ENCODE measurements around the gene GIT2.
A peak's percentile ranks its signal among the peaks of the same experiment; 100 is the strongest.
"Not testable (repeated sequence)": the region's sequence is repeated elsewhere in the genome, so short reads cannot be mapped to it uniquely, and the experiment has no call there.

Gene GIT2

DNA sequence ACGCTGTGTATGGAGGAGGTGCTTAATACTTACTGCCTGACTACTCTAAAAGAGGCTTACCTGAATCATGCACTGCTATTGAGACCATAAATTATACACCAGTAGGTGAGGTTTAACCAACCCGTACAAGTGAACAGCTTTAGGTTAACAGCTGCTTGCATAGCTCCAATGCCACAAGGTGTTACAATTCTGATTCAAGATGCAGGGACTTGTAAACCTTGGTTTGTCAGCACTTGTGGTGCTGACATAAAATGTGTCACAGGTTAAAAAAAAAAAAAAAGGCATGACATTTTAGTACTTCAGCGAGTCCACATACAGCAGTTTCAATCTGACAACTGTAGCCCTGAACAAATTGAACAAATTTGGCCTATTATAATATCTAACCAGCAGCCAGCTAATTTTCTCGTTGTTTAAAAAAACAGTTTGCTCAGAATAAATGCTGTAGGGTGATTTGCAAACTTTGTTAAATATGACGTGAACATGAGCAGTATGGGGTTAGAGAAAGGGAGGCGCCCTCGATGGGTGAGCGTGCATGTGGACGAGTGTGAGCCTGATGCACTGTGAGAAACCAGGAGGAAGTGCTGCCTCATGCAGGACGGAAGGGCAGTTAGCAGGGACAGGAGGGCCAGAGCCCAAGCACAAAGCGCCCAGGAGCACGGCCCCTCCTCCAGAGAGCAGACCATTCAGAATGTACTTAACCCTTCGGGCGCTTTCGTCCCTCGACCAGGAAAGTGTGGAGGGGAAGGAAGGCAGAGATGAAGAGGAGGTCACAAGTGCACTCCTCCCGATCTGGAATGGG, 51.4 kb downstream of the GIT2 start:
- peak; percentile 67 for DNase-seq (ENCODE audit: low spot score)

DNA sequence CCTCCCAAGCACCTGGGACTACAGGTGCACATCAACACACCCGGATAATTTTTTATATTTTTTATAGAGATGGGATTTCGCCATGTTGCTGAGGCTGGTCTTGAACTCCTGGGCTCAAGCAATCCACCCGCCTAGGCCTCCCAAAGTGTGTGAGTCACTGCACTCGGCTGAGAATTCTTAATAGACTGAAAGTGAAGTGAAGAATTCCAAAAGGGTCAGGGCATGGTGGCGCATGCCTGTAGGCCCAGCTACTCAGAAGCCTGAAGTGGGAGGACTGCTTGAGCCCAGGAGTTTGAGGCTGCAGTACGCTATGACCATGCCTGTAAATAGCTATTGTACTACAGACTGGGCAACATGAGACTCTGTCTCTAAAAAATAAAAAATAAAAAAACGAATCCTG, 52.4 kb downstream of the GIT2 start:
- DNase-seq (ENCODE audit: low spot score) = no peak

DNA sequence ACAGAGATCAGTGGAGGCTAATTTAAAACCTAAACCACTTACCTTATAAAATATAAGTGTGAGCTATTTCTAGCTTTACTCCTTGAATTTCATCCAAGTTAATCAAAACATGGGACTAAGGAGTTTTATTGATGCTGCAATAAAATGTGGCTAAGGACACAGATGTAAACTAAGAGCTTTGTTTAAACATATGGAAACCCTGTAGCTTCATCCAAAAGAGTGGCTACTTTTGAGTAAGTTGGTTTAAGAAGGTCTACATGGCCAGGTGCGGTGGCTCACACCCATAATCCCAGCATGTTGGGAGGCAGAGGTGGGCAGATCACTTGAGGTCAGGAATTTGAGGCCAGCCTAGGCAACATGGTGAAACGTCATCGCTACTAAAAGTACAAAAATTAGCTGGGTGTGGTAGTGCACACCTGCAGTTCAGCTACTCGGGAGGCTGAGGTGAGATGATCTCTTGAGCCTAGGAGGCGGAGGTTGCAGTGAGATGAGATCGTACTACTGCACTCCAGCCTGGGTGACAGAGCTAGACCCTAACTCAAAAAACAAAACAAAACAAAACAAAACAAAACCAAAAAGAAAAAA, 55.7 kb downstream of the GIT2 start:
- no peak for DNase-seq (ENCODE audit: low spot score)

DNA sequence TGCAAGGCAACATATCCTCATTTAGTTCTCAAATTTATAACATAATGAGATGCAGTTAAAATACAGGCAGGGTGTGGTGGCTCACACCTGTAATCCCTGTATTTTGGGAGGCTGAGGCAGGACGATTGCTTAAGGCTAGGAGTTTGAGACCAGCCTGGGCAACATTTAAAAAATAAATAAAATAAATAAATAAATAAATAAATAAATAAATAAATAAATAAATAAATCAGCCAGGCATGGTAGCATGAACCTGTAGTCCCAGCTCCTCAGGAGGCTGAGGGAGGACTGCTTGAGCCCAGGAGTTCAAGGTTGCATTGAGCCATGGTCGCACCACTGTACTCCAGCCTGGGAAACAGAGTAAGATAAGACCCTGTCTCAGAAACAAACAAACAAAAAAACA, 56.7 kb downstream of the GIT2 start:
- DNase-seq (ENCODE audit: low spot score) = no peak

DNA sequence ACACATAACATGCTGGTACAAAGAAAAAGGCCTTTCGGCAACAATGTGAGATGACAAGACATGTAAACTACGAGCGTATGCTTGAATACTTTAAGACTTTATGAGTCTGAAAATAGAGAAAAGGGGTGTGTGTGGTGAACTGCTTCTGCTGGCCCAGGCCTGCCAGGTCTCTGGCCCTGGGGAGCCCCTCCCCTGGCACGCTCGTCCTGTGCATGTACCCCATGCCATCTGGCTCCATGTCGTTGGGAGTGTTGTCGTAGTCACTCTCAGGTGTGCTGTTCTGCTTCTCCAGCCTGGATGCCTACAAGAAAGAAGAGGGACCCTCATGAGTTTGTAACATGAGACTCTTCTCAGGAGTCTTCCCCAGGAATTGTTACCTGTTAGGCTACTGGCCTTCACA, 57.2 kb downstream of the GIT2 start:
- no peak for DNase-seq (ENCODE audit: low spot score)

DNA sequence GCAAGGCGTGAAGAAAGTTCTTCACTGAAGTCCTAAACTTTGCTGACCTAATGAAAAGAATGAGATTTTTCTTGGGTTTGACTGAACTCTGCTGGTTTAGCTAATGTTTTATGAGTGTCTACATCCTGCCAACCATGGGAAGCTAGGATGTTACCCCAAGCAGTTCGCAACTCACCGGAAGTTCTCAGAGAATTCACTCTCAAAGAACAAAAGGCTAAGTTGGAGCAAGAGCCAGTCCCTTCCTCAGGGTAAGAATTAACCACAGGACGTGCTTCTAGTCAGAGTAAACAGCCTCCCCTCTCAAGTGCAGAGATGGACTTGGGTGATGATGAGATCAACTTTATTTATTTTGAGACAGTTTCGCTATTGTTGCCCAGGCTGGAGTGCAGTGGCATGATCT, 58.8 kb downstream of the GIT2 start:
- no peak for DNase-seq (ENCODE audit: low spot score)

DNA sequence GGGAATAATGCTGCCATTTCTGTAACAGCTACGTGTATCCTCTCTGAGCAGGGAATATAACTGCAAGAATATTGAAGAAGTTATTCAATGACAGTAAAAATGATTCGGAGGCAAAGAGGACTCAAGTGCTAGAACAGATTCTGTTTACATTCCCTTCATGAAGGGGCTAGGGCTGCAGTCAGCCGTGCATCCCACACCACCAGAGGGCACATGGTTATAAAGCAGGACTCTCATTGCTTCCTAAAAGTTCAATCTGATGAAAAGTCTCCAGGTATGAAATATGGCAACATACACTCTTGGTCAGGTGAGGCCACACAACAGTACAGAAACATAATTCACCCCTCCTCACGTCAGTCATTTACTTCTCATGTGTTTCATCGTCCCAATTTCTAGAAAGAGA, 62.1 kb downstream of the GIT2 start:
- DNase-seq (ENCODE audit: low spot score) = no peak

DNA sequence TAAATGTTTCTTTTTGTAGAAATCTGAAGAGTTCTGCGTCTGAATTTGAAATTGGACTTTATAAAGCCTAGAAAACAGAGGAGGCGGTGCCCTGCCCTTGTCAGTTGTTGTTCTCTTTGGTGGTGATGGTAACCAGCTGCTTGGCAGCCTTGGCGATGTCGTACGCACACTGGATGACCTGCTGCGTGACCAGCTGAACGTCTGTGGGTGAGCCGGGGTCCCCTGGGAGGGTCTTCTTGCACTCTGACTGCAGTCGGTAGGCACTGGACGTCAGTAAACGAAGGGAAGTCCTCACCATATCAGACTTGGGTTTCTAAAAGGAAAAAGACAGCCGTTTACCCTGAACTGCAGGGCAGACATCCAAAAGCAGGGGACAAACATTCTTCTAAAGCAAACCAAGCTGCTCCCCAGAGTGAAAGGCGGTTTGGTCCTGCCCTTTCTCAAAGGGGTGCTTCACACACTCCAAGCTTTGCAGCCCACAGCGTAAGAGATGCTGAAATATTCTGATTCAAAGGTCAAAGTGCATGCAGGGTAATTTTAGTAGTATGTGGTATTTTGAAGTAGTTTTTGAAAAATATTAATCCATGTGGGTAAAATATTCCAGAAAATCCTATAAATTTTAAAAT, 63.2 kb downstream of the GIT2 start:
- DNase-seq (ENCODE audit: low spot score) = peak; percentile 29

DNA sequence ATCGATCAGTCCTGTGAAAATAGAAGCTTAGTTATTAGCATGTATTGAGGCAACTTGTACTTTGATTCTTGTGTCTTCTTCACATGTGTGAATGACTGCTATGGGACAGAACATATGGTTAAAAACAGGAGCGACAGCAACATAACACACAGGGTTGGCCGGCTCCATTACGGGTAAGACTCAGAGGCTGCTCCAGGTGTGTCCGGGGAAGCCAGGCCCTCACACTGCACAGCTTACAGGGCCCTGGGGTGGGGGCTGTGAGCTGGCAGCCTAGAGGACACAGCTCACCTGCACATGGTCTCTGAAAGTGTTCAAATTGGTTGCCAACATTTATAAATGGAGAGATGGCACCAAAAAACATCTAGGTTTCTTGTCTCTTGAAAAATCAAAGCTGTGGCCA, 65.0 kb downstream of the GIT2 start:
- DNase-seq (ENCODE audit: low spot score) = no peak

DNA sequence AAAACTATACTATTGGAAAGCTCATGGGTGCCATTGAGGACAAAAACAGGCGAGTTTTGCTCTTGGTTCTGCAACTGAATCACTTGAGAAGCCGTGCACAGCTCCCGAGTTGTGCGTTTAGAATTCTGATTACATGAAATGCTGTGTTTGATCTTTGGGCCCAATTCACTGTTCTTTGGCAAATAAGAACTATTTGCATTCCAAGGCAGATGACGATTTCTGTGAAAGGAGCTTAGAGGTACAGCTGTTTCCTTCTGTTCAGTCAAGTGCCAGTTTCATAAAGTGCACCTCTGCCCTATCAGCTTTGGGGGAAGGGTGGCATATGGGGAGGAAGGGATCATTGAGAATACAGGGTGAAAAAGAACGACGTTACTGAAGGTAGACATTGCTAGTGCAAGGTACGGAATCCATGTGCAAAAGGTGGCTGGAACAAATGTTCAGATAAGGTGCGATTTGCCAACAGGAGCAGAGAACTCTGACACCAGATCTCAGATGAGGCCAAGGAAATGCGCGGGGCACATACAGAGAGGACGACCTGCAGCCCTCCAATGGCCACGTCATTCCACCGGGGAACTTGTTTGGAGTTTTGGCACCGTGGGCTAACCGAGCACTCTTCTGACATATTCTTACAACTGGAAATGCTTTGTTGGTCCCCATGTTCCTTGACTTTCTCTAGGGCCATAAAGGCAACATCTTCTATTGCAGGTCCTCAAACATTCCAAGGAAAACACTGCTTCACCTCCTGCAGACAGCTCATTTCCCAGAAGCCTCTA, 66.0 kb downstream of the GIT2 start:
- DNase-seq (ENCODE audit: low spot score) = peak; percentile 27

DNA sequence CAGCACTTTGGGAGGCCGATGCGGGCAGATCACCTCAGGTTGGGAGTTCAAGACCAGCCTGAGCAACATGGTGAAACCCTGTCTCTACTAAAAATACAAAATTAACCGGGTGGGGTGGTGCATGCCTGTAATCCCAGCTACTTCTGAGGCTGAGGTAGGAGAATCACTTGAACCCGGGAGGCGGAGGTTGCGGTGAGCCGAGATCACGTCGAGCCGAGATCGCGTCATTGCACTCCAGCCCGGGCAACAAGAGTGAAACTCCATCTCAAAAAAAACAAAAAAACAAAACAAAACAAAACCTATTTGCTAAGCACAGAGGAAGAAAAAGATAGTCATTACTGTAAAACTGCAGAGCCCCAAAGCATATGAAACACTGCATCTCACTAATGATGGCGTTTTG, 66.8 kb downstream of the GIT2 start:
- not testable (repeated sequence) for DNase-seq (ENCODE audit: low spot score)

DNA sequence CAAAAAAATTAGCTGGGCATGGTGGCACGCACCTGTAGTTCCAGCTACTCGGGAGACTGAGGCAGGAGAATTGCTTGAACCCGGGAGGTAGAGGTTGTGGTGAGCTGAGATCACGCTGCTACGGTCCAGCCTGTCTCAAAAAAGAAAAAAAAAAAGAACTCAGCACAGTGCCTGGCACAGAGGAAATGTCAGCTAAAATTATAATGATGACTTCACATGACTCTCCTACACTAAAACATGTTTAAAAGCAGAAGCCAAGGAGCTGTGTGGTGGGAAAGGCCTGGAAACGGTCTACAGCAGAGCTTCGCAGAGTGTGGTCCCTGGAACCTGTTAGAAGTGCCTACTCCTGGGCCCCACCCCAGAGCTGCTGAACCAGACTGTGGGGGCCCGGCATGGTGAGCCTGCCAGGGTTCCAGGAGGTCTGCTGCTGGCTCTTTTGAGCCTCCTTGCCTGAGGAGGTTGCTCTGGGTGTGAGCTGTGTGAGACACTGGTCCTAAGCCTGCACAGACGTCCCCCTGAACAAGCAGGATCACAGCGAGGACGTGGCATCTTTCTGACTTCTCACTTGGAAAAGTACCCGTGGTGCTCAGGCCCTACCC, 68.0 kb downstream of the GIT2 start:
- DNase-seq (ENCODE audit: low spot score) = no peak

DNA sequence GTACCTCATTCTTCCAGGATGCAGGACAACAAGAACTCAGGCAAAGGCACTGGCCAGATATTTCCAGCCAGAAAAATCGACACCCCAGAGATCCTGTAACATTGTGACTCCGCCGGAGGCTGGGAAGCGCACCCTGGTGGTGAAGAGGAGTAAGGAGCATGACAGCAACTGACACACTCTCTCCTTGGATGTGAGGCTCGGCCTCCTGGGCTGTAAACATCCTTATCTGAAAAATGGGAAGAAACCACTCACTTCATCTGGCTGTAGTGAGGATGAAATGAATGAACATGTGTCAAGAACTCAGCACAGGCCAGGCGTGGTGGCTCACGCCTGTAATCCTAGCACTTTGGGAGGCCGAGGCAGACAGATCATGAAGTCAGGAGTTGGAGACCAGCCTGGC, 68.5 kb downstream of the GIT2 start:
- peak; percentile 29 for DNase-seq (ENCODE audit: low spot score)

DNA sequence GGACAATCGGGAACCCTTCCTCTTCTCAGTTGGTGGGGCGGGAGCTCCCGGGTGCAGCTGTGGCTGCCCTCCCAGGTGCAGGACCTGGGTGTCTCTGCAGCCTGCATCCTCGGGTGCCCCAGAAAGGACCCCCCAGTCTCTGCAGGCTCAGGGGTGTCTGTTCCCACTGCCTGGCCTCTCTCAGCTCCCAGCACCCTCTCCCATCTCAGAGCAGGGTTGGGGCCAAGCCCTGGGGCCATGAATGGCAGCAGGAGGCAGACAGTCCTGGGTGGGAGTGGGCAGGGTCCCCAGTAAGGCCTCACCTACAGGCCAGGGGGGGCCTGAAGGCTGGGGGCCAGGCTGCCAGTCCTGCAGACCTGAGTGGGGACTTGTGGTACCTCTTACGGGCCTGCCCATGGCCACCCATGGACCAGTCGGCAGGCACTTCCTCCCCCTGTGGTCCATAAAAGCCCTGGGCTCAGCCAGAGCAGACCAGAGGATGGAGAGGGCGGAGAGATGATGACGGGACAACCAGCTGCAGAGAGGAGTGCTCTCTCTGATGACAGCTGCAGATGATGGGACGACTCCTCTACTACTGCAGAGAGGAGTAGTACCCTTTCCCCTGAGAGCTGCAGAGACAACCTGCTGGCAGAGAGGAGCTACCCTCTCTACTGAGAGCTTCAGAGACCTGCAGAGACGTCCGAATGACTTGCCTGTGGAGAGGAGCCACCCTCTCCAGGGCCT, 69.5 kb downstream of the GIT2 start:
- no peak for DNase-seq (ENCODE audit: low spot score)

DNA sequence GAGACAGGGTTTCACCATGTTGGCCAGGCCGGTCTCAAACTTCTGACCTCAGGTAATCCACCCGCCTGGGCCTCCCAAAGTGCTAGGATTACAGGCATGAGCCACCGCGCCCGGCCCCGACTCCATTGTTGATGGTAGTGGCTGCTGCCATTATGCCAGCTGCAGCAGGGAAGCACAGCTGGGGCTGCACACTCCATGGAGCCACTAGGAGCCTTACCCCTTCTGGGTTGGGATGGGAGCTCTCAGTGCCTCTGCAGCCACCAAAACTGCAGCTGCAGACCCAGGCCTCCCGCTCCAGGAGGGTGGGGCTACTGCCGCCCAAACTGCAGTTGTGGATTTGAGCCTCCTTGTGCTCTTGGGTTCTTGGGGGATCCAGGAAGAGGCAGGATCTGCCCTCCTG, 70.2 kb downstream of the GIT2 start:
- DNase-seq (ENCODE audit: low spot score) = no peak

DNA sequence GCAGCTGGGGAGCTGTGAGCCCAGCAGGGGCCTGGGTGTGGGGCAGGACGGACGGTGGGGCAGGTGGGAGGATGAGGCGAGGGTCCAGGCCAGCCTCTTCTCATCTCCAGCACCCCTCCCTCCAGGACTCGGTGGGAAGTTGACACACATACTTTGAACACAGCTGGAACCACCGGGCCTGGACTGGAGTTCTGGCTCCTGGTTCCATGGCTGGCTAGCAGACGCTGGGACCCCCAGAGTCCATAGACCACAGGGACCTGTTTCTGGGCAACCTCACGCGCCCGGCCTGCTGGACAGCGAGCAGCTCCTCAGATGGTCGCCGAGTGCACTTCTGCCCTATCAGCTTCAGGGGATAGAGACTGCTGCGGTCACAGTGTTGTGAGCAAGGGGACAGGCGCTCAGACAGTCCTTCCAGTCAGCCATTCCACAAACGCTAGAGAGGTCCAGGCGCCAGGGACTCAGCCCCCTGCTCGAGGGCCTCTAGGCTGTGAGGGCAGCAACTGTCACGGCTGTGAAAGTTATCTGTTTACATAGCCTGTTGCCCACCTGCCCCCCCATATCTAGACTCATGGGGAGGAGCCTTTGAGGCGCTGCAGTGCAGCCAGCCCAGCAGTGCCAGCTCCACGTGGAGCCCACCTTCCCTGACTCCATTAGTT, 70.9 kb downstream of the GIT2 start:
- DNase-seq (ENCODE audit: low spot score) = no peak

DNA sequence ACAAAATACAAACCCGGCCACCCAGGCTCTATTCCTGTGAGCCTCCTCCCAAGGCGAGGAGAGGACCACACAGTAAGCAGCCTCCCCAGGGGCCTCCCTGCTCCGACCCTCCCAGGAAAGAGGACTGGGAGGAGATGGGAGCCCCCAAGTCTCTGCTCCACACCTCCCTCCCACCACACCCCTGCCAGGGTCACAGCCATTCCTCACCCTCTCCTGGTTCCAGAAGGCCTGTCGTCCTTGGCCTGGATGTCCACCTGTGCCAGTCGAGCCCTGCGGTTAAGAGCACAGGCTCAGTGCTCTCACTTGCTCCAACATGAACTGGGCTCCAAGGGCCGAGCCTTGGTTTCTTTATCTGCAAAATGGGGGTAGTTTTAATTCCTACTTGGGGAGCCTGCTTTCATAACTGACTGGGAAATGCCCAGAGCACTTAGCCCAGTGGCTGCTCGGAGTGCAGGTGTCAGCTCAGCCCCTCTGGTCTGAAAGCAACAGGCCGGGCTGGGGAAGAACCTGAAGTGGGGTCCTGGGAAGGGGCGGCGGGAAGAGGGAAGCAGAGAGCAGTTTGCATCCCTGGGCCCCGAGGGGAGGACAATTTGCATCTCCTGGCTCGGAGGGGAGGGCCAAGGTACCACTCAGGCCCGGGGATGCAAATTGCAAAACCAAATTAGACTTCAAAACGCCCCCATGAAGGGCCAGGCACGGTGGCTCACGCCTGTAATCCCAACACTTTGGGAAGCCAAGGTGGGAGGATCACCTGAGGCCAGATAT, 72.5 kb downstream of the GIT2 start:
- DNase-seq (ENCODE audit: low spot score) = no peak

DNA sequence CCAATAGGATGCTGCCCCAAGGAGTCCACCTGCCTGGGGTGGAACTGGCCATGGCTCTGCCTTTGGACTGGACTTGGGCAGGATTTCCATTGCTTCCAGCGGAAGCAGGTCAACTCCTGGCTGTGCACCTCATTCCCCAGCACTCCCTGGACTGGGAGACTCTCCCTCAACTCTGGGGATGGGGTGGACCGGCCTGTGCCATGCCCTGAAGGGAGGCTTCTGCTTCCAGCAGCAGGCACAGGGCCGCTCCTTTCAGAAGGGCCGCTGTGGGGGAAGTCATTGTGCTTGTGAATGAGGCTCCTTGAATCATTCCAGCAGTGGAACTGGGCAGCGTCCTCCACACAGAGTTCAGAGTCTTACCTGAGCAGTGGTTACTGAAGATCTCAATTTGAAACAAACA, 73.1 kb downstream of the GIT2 start:
- DNase-seq (ENCODE audit: low spot score) = no peak

DNA sequence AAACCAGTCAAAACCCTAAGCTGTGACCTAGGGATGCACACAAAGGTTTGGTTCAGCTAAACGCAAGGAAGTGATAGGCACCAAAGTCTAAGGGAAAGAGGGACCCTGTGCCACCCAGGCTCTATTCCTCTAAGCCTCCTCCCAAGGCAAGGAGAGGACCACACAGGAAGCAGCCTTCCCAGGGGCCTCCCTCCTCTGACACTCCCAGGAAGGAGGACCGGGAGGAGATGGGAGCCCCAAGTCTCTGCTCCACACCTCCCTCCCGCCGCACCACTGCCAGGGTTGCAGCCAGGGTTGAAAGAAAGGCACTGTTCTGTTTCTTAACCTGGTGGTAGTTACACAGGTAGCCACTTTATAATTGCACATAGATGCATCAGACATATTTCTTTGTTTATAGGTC, 74.2 kb downstream of the GIT2 start:
- no peak for DNase-seq (ENCODE audit: low spot score)

DNA sequence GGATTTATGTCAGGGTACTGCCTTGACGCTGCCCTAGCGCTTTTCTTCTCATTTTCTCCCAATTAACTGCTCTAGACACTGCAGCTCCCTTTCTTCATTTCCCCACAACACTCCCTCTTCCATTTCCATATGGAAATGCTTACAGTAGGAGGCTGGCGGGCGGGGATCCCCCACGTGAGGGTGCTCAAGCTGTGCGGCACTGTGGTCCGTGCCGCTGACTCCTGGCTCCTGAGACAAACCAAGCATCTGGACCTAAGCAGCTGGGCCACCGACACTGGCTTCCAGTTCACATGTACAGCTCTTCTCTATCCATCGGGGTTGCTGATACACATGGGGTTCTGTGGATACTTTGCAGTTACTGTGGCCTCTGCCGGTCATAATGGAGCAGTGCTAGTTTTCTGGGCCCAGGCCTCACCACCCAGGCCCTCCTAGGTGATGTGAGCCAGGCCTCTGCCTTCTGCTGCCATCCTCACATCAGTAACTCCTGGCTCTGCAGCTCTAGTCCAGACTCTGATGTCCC, 75.8 kb downstream of the GIT2 start:
- no peak for DNase-seq (ENCODE audit: low spot score)

Data from Ammon's horn (tissue), 1 donor.